Osteoblast (primary cell): ENCODE results near the gene C6orf47. TPM values are rescaled to one million over a fixed set of nuclear protein-coding genes. Genes with fewer than 3 reads are reported as not detected.

Experiments used
- DNase-seq: peaks from one replicate; pipeline ENCODE4 v3.0.0; 2011; ENCODE audit warnings: low spot score, mixed read lengths; ENCODE audit not compliant: insufficient read length; ENCODE audit errors: missing footprints
- H2AFZ ChIP-seq: 2 replicates; pipeline ENCODE4 v1.6.0; 2011; ENCODE audit warnings: mild to moderate bottlenecking, low read length
- H3K27ac ChIP-seq: 2 replicates; pipeline ENCODE4 v1.5.1; 2011; ENCODE audit warnings: mild to moderate bottlenecking, low read depth, low read length, moderate library complexity
- H3K27me3 ChIP-seq: 2 replicates; pipeline ENCODE4 v1.6.0; 2012; ENCODE audit warnings: mild to moderate bottlenecking, control low read depth, inconsistent platforms, low read length, moderate library complexity; ENCODE audit not compliant: insufficient read depth
- H3K36me3 ChIP-seq: 2 replicates; pipeline ENCODE4 v1.5.1; 2011; ENCODE audit warnings: mild to moderate bottlenecking, low read length, control low read depth, moderate library complexity; ENCODE audit not compliant: insufficient read depth
- H3K4me1 ChIP-seq: 2 replicates; pipeline ENCODE4 v1.5.1; 2011; ENCODE audit warnings: mild to moderate bottlenecking, low read length, control low read depth, moderate library complexity; ENCODE audit not compliant: insufficient read depth
- H3K4me2 ChIP-seq: 2 replicates; pipeline ENCODE4 v1.6.0; 2011; ENCODE audit warnings: mild to moderate bottlenecking, low read length; ENCODE audit not compliant: insufficient read depth
- H3K4me3 ChIP-seq: fragments of 200-600 bp; sonication (generic); 3 replicates; pipeline ENCODE4 v1.5.1; 2012; ENCODE audit warnings: mild to moderate bottlenecking, low read length, inconsistent platforms; ENCODE audit not compliant: insufficient read depth
- H3K79me2 ChIP-seq: 2 replicates; pipeline ENCODE4 v1.6.0; 2012; ENCODE audit warnings: mild to moderate bottlenecking, low read length, control low read depth, inconsistent platforms; ENCODE audit not compliant: insufficient read depth
- H3K9me3 ChIP-seq: 2 replicates; pipeline ENCODE4 v1.5.1; 2011; ENCODE audit warnings: low read depth, low read length, control low read depth
- H4K20me1 ChIP-seq: 2 replicates; pipeline ENCODE4 v1.6.0; 2012; ENCODE audit warnings: mild to moderate bottlenecking, low read length, control low read depth; ENCODE audit not compliant: insufficient read depth
- CTCF ChIP-seq: IDR thresholded peaks from 2 replicates; pipeline ENCODE4 v1.5.1; 2011; ENCODE audit warnings: mild to moderate bottlenecking, low read depth, low read length, moderate library complexity; ENCODE audit errors: extremely low read depth
- total RNA-seq: library from RNA; depleted of rRNA; stranded (reverse); fragments of >200 nt; gene quantifications from 2 replicates; pipeline ENCODE4 v1.2.3, GENCODE V29; 2012

The C6orf47 gene
- total RNA-seq, 1 donor = 21.7 TPM

- H3K9me3 ChIP-seq = no peaks in the 10 kb centered on the region
- peak overlapping the region; percentile 95 for H3K4me2 ChIP-seq
- peaks cover 70% of the 10 kb centered on the region for H3K79me2 ChIP-seq
- no peak overlapping the region for H2AFZ ChIP-seq
- H3K4me3 ChIP-seq = peak overlapping the region; percentile 99
- DNase-seq = peak; percentile 49
- H3K27ac ChIP-seq = peak overlapping the region; percentile 91
- no peaks in the 10 kb centered on the region for H3K27me3 ChIP-seq
- H3K36me3 ChIP-seq = peaks cover 54% of the 10 kb centered on the region
- peaks cover 18% of the 10 kb centered on the region for H3K4me1 ChIP-seq
- TF ChIP-seq CTCF = no peak
- peaks cover 51% of the 10 kb centered on the region for H4K20me1 ChIP-seq
Observed at GRCh38 chr6:31622684-31623091, 37.9 kb downstream of the C6orf47 start.

DNA sequence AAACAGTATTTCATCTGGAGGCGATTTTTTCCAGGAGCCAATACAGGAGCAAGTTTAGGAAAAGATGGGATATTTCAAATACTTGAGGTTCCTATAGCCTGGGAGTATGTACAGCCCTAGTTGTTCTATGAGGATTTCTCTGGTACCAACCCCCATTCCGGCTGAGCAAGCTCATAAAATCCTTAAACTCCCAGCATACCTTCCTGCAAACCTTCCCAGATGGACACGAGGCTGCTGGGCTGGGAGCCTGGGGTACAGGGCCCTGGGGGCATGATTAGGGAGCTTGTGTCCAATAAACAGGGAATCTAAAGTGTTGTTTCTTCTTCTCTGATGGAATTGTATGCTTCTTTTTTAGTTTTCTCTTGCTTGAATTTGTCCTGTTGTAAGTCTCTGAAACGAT is 38.6 kb downstream of the C6orf47 start:
- Histone ChIP-seq H4K20me1 (peaks cover 47% of the 10 kb centered on the region), H2AFZ (no peak overlapping the region), H3K4me1 (peaks cover 18% of the 10 kb centered on the region), H3K4me2 (peak overlapping the region; percentile 95), H3K27me3 (no peaks in the 10 kb centered on the region), H3K27ac (peak overlapping the region; percentile 91), H3K9me3 (no peaks in the 10 kb centered on the region), H3K36me3 (peaks cover 47% of the 10 kb centered on the region), H3K79me2 (peaks cover 63% of the 10 kb centered on the region), H3K4me3 (peak overlapping the region; percentile 99)
- no peak for TF ChIP-seq CTCF
- peak; percentile 90 for DNase-seq

GRCh38 chr6:31621320-31621939 is 39.1 kb downstream of the C6orf47 start:
- peak; percentile 34 for DNase-seq

More at GRCh38 chr6:31621320-31621939, 39.1 kb downstream of the C6orf47 start:
- H3K4me1 ChIP-seq = peaks cover 18% of the 10 kb centered on the region
- peaks cover 57% of the 10 kb centered on the region for H3K79me2 ChIP-seq
- peaks cover 43% of the 10 kb centered on the region for H4K20me1 ChIP-seq
- peak overlapping the region; percentile 95 for H3K4me2 ChIP-seq
- no peaks in the 10 kb centered on the region for H3K27me3 ChIP-seq
- H3K27ac ChIP-seq = peak overlapping the region; percentile 91
- peak overlapping the region; percentile 99 for H3K4me3 ChIP-seq
- H3K9me3 ChIP-seq = no peaks in the 10 kb centered on the region
- H2AFZ ChIP-seq = peak overlapping the region; percentile 70
- H3K36me3 ChIP-seq = peaks cover 41% of the 10 kb centered on the region
- no peak for TF ChIP-seq CTCF
